HG02610 (cell line): Measurements from ENCODE around the gene NOTCH1.

Source experiments
- ATAC-seq: cut with Tn5 transposase; IDR thresholded peaks from one replicate; pipeline ENCODE4 v1.9.1; 2021; ENCODE audit warnings: mild to moderate bottlenecking, moderate library complexity; ENCODE audit not compliant: unreplicated experiment

NOTCH1 gene

DNA sequence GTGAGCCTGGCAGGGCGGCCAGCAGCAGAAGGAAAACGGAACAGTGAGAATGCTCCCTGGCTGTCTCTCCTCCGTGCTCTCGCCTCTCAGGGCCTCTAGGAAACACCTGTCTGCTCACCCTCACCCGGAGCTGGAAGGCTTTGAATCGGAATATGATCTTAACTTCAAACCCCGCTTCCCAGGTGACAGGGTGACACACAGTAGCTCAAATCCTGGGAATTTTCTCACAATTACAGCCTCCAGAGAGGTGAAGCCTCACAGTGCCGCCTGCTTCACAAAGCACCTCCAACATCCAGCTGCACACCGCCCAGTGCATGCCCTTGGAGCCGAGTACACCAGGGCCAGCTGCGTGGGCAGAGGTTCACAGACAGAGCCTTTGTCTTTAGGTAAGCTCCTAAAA is 75.5 kb downstream of the NOTCH1 start:
- ATAC-seq: no peak

DNA sequence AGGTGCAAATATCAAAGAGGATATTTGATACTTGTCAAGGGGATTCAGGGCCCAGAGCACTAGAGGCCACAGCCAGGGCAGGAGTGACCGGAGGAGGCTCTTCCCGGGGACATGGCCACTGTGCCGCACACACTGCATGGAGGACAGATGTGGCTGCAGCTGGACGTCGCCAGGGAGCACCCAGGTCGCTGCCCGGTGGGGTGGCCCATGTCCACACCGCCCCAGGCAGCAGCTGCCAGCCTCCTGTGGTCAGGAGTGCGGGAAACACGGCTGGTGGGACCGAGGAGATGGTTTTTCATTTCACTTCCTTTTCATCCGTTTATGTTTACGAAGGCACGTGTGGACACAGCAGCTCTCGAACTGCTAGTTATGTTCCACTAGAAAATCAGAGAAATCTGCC is 78.1 kb downstream of the NOTCH1 start:
- no peak for ATAC-seq

DNA sequence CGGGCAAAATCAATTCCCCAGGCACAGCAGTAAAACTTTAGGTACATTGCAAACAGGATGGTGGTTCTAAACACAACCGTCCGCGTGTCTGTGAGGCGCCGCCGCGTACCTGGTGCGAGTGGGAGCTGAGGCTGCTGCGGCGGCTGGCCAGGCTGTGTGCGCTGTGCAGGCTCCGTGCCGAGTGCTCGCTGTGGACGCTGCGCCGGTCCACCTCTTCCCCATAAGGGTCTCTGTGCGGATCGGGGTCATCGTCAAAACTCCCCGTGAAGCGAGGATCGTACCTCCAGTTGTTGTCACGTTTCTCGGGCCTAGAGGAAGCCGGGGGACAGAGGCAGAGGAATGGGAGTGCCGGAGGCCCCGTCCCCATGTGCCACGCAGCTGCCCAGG is 79.7 kb downstream of the NOTCH1 start:
- ATAC-seq: no peak

DNA sequence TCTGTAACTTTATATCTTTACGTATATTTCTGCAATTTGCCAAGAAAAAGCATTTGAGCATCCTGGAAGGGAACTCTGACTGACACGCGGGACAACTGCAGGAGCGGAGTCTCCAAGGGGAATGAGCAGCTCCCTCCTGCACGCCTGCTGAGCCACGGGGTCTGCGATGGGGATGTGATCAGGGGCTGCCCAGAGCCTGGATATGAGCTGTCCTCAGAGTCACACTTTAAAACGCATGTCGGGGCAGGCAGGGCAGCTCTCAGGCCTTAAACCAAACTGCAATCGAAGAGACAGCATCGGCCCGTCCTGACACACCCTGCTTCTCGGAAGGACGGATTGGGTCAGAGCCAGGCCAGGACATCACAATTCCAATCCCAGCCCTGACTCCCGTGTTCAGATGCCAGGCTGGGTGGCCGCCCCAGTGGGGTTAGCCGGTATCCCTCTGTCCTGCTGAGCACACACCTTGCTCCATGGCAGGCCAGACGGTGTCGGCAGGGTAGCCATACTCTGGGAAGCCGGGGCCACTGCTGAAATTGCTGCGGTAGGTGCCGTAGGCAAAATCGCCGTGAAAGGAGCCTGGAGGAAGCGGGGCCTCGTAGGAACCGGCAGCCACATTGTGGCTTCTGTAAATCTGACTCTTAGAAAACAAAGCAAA is 80.2 kb downstream of the NOTCH1 start:
- no peak for ATAC-seq

GRCh38 chr9:136464241-136464640 is 81.6 kb downstream of the NOTCH1 start:
- ATAC-seq: no peak

- no peak for ATAC-seq
Observed at GRCh38 chr9:136463578-136463977, 82.3 kb downstream of the NOTCH1 start.

- no peak for ATAC-seq
Observed at GRCh38 chr9:136462664-136463063, 83.2 kb downstream of the NOTCH1 start.

DNA sequence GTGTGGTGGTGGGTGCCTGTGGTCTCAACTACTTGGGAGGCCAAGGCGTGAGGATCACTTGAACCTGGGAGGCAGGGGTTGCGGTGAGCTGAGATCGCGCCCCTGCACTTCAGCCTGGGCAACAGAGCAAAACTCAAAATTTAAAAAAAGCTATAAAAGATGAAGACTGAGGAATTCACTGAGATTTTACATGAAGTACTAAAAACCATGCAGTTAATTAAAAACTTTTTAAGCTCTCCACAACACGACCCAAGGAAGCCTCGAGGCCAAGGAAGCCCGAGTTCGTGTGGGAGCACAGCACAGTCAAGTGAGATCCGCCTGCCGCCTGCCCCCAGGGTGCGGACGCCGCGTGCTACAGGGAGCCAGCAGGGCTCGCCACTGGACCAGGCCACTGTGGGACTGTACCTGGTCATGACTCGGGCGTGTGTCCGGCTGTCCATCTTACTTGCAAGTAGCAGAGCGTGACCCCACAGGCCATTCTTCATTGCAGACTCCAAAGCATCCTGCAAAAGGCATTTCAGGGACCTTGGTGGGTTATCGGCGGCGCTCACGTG is 85.0 kb downstream of the NOTCH1 start:
- ATAC-seq: no peak

- ATAC-seq: no peak
Observed at GRCh38 chr9:136459425-136459824, 86.4 kb downstream of the NOTCH1 start.

DNA sequence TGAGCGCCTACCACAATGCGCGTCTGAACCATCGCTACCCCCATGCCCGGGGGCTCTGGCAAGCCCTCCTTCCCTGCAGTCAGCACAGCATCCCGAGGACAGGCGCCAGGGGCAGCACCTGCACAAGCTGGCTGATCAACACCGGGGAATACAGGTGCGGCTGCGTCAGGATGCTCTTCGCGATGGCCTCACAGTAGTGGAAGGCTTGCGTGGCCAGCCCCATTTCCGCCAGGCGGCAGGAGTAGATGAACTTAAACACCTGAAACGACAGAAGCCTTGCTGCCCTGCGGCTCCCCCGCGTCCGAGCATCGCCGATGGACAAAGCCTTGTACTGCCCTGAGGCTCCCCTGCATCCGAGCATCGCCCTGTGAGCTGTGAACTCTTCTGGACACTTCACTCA is 88.5 kb downstream of the NOTCH1 start:
- no peak for ATAC-seq

- no peak for ATAC-seq
Observed at GRCh38 chr9:136456258-136456657, 89.6 kb downstream of the NOTCH1 start.

DNA sequence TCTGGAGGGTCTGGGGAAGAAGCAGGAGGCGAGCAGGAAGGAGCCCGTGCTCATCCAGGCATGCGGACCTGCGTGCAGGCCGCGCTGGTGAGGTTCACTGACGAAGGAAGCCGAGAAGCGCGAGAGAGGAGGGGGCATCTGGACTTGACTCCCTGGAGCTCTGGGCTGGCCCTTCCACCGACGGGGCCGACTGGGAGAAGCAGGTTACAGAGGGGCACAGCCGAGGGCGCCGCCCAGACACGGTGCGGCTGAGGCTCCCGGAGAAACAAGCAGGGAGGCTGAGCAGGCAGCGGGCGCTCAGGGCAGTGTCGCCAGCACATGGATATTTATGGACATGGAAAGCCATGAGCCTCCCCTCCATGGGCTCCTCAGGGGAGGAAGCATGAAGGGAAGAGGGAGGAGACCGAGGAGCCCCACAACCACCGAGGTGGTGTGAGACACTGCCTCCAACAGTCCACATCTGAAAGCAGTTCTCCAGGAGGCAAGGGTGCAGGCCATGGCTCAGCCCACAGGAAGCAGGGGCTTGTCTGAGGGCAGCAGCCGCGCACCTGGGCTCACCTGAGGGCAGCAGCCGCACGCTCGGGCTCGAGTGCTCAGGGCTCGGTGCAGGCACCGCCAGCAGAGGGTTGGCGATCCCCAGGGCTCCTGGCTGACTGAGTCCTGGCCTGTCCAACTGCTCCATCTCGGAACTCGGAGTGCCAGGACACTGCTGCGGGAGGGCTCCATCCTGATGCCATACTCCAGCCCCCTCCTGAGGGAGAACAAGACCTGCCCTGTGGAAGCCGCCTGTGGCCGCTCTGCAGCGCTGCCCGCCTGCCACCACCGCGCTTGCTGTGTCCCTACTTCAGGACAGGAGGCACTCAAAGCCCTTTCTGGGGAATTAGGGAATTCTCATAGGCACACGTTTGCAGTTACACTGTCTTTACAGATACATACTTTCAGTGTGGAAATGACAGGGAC is 90.5 kb downstream of the NOTCH1 start:
- ATAC-seq: no peak

DNA sequence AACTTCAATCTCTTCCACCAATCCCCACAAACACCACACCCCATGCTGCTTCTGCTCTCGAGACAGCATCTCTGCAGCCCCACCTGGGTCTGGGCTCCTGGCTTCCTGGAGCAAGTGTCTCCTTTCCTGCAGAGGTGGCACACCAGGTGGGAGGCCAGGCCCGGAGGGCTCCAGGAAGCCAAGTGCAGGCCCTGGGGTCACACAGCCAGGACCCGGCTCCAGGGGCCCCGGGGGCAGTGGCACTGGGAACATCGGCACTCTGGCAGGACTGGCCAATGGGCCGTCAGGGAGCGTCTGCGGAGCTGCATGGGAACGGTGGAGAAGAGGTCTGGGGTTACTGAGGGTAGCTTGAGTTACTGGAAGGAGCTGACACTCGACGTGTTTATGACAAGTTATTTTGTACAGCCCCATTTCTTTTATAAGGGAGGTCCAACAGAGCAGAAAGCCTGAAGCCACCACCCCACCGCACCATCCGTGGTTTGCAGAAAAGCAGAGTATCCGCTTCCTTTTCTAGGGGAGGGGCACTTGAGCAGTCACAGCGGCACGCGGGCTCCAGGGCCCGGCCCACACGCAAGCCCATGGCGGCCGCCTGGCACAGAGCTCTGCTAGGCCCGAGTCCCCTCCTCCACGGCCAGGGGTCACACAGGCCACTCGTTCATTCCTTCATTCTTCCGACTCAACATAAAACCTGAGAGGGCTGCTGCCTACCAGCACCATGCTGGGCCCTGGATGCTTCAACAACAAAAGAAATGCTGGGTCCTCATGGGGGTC is 91.6 kb downstream of the NOTCH1 start:
- no peak for ATAC-seq

- ATAC-seq: no peak
Observed at GRCh38 chr9:136453326-136453725, 92.5 kb downstream of the NOTCH1 start.

- no peak for ATAC-seq
Observed at GRCh38 chr9:136451221-136451877, 94.5 kb downstream of the NOTCH1 start.

- no peak for ATAC-seq
Observed at GRCh38 chr9:136448655-136449054, 97.2 kb downstream of the NOTCH1 start.

- no peak for ATAC-seq
Observed at GRCh38 chr9:136447173-136447778, 98.6 kb downstream of the NOTCH1 start.

DNA sequence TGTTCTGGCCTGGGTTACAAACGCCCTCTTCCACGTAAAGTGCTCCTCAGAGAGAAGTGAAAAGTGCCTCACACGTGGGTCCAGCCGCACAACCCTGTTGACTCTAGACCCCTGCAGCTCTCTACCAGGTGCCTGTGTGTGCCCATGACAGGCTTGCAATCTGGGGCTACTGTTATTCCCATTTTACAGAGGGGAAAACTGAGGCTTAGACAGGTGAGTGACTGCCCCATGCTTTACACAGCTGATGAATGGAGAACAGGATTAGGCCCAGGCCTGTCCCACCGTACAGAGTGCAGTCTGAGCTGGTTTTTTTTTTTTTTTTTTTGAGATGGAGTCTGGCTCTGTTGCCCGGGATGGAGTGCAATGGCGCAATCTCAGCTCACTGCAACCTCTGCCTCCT is 100.0 kb downstream of the NOTCH1 start:
- no peak for ATAC-seq
